PC-9 (cell line): ENCODE measurements around the gene WNT7A. TPM values are rescaled to one million over a fixed set of nuclear protein-coding genes. Genes with fewer than 3 reads are reported as not detected.

Experiments
- BruUV-seq: library from RNA; stranded (reverse); fragments of 400-500 nt; replicated peaks from 2 replicates; lab custom pipeline; 2021; lab: Mats Ljungman, UMichigan
- CTCF ChIA-PET: fragments of 300-600 bp; sonication (Branson Sonifier 250); formaldehyde crosslinking; loops from one replicate; lab custom pipeline; 2022; ENCODE audit warnings: antibody characterized with exemption; lab: Charles Lee
- POLR2A ChIA-PET: fragments of 300-600 bp; sonication (Branson Sonifier 250); formaldehyde crosslinking; loops from one replicate; lab custom pipeline; 2022; ENCODE audit warnings: antibody characterized with exemption; ENCODE audit not compliant: unreplicated experiment; lab: Charles Lee
- DNase-seq, 2 experiments: peaks; one replicate each; pipeline versions ENCODE4 v3.0.0 to v3.0.0-alpha.2; 2015 to 2022; ENCODE audit warnings: mixed read lengths in 1 of 2
- H2AFZ ChIP-seq: fragments of 200-600 bp; sonication (generic); 2 replicates; pipeline ENCODE4 v1.8.1; 2017; ENCODE audit warnings: antibody characterized with exemption
- H3F3A ChIP-seq: fragments of 200-600 bp; sonication (generic); 2 replicates; pipeline ENCODE4 v1.8.1; 2017; ENCODE audit warnings: antibody characterized with exemption, mild to moderate bottlenecking, low read depth; ENCODE audit not compliant: insufficient read depth
- H3K27ac ChIP-seq: fragments of 200-600 bp; sonication (generic); 2 replicates; pipeline ENCODE4 v1.6.1; 2016; ENCODE audit warnings: mixed run types
- H3K27me3 ChIP-seq: fragments of 200-600 bp; sonication (generic); 2 replicates; pipeline ENCODE4 v1.6.1; 2016; ENCODE audit warnings: low read depth, mixed run types; ENCODE audit not compliant: insufficient read depth
- H3K36me3 ChIP-seq: fragments of 200-600 bp; sonication (generic); 2 replicates; pipeline ENCODE4 v1.6.1; 2016; ENCODE audit warnings: low read depth, mixed run types
- H3K4me1 ChIP-seq: fragments of 200-600 bp; sonication (generic); replicated peaks from 2 replicates; pipeline ENCODE4 v1.6.1; 2016; ENCODE audit warnings: mixed run types; ENCODE audit not compliant: insufficient read depth
- H3K4me2 ChIP-seq: fragments of 200-600 bp; sonication (generic); 2 replicates; pipeline ENCODE4 v1.6.1; 2017; ENCODE audit warnings: mixed run types
- H3K4me3 ChIP-seq: fragments of 200-600 bp; sonication (generic); 2 replicates; pipeline ENCODE4 v1.6.1; 2016; ENCODE audit warnings: mixed run types
- H3K79me2 ChIP-seq: fragments of 200-600 bp; sonication (generic); 2 replicates; pipeline ENCODE4 v1.6.1; 2017; ENCODE audit warnings: low read depth, mixed run types
- H3K9me2 ChIP-seq: fragments of 200-600 bp; sonication (generic); 2 replicates; pipeline ENCODE4 v1.8.1; 2017; ENCODE audit warnings: mild to moderate bottlenecking; ENCODE audit not compliant: insufficient read depth
- H3K9me3 ChIP-seq: fragments of 200-600 bp; sonication (generic); 2 replicates; pipeline ENCODE4 v1.8.1; 2016; ENCODE audit warnings: low read depth; ENCODE audit not compliant: insufficient read depth
- H4K20me1 ChIP-seq: fragments of 200-600 bp; sonication (generic); 2 replicates; pipeline ENCODE4 v1.8.1; 2017; ENCODE audit not compliant: insufficient read depth
- EZH2 ChIP-seq: fragments of 200-600 bp; sonication (generic); IDR thresholded peaks from 2 replicates; pipeline ENCODE4 v1.8.0; 2017; ENCODE audit warnings: antibody characterized with exemption, low read depth
- intact Hi-C: fragments of 100-400 bp; cut with micrococcal nuclease; formaldehyde crosslinking; loops from one replicate; pipeline ENCODE4 v1.10.0; 2022; ENCODE audit not compliant: unreplicated experiment
- total RNA-seq: library from RNA; stranded (reverse); gene quantifications from 2 replicates; pipeline ENCODE4 v1.2.3, GENCODE V29; 2021
- TF ChIP-seq, protein P1 (sequence below): fragments of 200-600 bp; sonication (generic); conservative IDR thresholded peaks from 2 replicates; pipeline ENCODE4 v1.6.1; 2017; ENCODE audit warnings: mixed run types, antibody characterized with exemption, mild to moderate bottlenecking, moderate library complexity

WNT7A gene
- total RNA-seq, 1 experiment from 2014 or later: 6.3 TPM

GRCh38 chr3:13891492-13892073 is 11.7 kb upstream of the WNT7A start:
- CTCF ChIA-PET: interaction anchor here (2.2 kb wide), 1 partner anchor 11 kb away, joined by 7 read pairs; the partner anchor contains the start of gene WNT7A
- intact Hi-C loops: no loop called here

GRCh38 chr3:13891017-13891392 is 11.1 kb upstream of the WNT7A start:
- Histone ChIP-seq H3K9me3 (no peaks in the 10 kb centered on the region), H4K20me1 (no peaks in the 10 kb centered on the region), H3K27me3 (no peaks in the 10 kb centered on the region), H3K27ac (no peak overlapping the region), H3F3A (peaks cover 9% of the 10 kb centered on the region; the same call in 1 of the 2 replicates), H3K9me2 (no peaks in the 10 kb centered on the region), H3K36me3 (no peaks in the 10 kb centered on the region), H3K4me1 (peaks cover 13% of the 10 kb centered on the region), H2AFZ (no peak overlapping the region), H3K4me2 (no peak overlapping the region), H3K79me2 (no peaks in the 10 kb centered on the region), H3K4me3 (no peak overlapping the region)
- POLR2A ChIA-PET: no interaction called here
- CTCF ChIA-PET: interaction anchor here (2.2 kb wide), 1 partner anchor 10 kb away, joined by 7 read pairs; the partner anchor contains the start of gene WNT7A
- no TSS peak for BruUV-seq
- TF ChIP-seq EZH2: no peak
- TF ChIP-seq, protein P1, sequence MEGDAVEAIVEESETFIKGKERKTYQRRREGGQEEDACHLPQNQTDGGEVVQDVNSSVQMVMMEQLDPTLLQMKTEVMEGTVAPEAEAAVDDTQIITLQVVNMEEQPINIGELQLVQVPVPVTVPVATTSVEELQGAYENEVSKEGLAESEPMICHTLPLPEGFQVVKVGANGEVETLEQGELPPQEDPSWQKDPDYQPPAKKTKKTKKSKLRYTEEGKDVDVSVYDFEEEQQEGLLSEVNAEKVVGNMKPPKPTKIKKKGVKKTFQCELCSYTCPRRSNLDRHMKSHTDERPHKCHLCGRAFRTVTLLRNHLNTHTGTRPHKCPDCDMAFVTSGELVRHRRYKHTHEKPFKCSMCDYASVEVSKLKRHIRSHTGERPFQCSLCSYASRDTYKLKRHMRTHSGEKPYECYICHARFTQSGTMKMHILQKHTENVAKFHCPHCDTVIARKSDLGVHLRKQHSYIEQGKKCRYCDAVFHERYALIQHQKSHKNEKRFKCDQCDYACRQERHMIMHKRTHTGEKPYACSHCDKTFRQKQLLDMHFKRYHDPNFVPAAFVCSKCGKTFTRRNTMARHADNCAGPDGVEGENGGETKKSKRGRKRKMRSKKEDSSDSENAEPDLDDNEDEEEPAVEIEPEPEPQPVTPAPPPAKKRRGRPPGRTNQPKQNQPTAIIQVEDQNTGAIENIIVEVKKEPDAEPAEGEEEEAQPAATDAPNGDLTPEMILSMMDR: no peak
- no peak for DNase-seq
- intact Hi-C loops: no loop called here

More at GRCh38 chr3:13891492-13892073, 11.7 kb upstream of the WNT7A start:
- POLR2A ChIA-PET: interaction anchor here (0.7 kb wide), 1 partner anchor 1722 kb away, joined by 7 read pairs; no protein-coding TSS in a partner anchor
- Histone ChIP-seq H4K20me1 (no peaks in the 10 kb centered on the region), H2AFZ (no peak overlapping the region), H3K27ac (no peak overlapping the region), H3K9me3 (no peaks in the 10 kb centered on the region), H3K27me3 (no peaks in the 10 kb centered on the region), H3F3A (peaks cover 9% of the 10 kb centered on the region; the same call in 1 of the 2 replicates), H3K4me2 (no peak overlapping the region), H3K9me2 (no peaks in the 10 kb centered on the region), H3K4me1 (peaks cover 18% of the 10 kb centered on the region), H3K36me3 (no peaks in the 10 kb centered on the region), H3K79me2 (no peaks in the 10 kb centered on the region), H3K4me3 (no peak overlapping the region)
- no peak for TF ChIP-seq EZH2
- TF ChIP-seq, protein P1: no peak
- BruUV-seq: no TSS peak
- DNase-seq: no peak

DNA sequence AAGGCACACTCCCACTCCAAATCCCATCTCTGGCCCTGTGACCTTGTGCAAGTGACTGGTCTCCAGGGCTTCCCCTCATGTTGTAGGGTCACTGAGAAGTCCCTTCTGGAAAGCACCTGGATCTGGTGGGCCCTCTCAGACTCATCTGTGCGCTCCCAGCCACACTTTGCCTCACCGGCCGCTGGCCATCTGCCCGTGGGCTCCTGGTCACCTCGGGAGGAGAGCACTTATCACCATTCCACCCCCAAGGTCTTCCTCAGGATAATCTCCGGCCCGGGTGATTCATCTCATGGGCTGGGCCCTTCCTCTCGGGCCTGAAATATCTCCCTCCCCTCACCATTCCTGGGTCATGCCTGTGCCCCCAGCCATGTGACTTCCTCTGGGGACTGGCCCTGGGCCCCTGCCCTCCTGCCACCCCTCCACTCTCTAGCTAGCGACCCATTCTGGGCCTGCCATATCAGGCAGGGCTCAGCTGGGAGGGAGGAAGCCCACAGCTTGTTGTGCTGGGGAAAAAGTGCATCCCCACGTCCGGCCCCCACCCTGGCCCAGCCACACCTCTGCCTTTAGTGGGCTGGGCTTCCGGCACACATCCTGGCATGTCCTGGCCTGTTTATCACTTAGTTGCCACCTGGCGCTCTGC is 10.6 kb upstream of the WNT7A start:
- no peaks in the 10 kb centered on the region for H3K9me3 ChIP-seq
- no peak overlapping the region for H3K27ac ChIP-seq
- peaks cover 9% of the 10 kb centered on the region; the same call in 1 of the 2 replicates for H3F3A ChIP-seq
- TF ChIP-seq, protein P1: no peak
- TF ChIP-seq EZH2: no peak
- H3K4me3 ChIP-seq: no peak overlapping the region
- CTCF ChIA-PET: interaction anchor here (2.2 kb wide), 1 partner anchor 10 kb away, joined by 7 read pairs; the partner anchor contains the start of gene WNT7A
- H3K36me3 ChIP-seq: no peaks in the 10 kb centered on the region
- H3K4me2 ChIP-seq: no peak overlapping the region
- H4K20me1 ChIP-seq: no peaks in the 10 kb centered on the region
- no peak overlapping the region for H2AFZ ChIP-seq
- no peaks in the 10 kb centered on the region for H3K79me2 ChIP-seq
- BruUV-seq: TSS peak; percentile 19
- H3K27me3 ChIP-seq: no peaks in the 10 kb centered on the region
- POLR2A ChIA-PET: no interaction called here
- DNase-seq: peak in 1 of 2 experiments; percentile 51
- H3K4me1 ChIP-seq: peaks cover 9% of the 10 kb centered on the region
- H3K9me2 ChIP-seq: no peaks in the 10 kb centered on the region
- intact Hi-C loops: no loop called here
